ENCODE measurements around the gene EIF1. TPM values are rescaled to one million over a fixed set of nuclear protein-coding genes. Genes with fewer than 3 reads are reported as not detected.

EIF1 gene
- total and polyA plus RNA-seq, 2 donors (not counting 3 experiments of a cell fraction or from before 2014, with no cell fraction given), result 168 to 814 TPM

DNA sequence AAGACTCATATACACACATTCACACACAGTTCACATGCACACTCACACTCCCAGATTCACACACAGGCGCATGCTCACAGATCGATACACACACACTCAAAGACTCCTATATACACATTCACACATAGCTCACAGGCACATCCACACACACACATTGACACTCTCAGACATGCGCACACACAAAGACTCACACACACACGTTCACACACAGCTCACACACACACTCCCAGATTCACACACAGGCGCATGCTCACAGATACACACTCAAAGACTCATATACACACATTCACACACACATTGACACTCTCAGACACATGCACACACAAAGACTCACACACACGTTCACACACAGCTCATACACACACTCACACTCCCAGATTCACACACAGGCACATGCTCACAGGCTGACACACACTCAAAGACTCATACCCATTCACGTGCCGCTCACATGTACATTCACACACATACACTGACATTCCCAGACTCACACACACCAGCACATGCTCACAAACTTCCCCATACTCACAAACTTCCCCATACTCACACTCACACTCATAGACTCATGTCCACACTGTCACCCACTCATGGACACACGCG, 38.7 kb upstream of the EIF1 start:
- FAIRE-seq, result no peak
- no peak for DNase-seq (ENCODE audit: low read depth, low spot score)
- BruUV-seq (replicated peaks), result no TSS peak
- POLR2A ChIA-PET, result no interaction called here
- Histone ChIP-seq H3K27ac (ENCODE audit: insufficient read depth, low read depth, low read length) (no peak overlapping the region), H3K27me3 (ENCODE audit: control insufficient read depth in 2 of 2, insufficient read depth in 2 of 2, low read length in 2 of 2) (no peaks in the 10 kb centered on the region), H3K79me2 (ENCODE audit: control insufficient read depth, insufficient read depth, low read length) (no peaks in the 10 kb centered on the region), H3K9ac (replicated peaks; ENCODE audit: extremely low read depth, insufficient read depth, low read length) (no peak overlapping the region), H3K4me2 (ENCODE audit: insufficient read depth, low read length) (no peak overlapping the region), H3K9me3 (replicated peaks; ENCODE audit: control insufficient read depth, insufficient read depth, low read length) (no peaks in the 10 kb centered on the region), H4K20me1 (replicated peaks; ENCODE audit: control insufficient read depth, extremely low read depth, insufficient read depth, low read length) (no peaks in the 10 kb centered on the region), H2AFZ (ENCODE audit: low read depth, low read length) (no peak overlapping the region), H3K9me1 (replicated peaks; ENCODE audit: control insufficient read depth, extremely low read depth, insufficient read depth, low read length) (no peaks in the 10 kb centered on the region), H3K4me1 (ENCODE audit: control insufficient read depth, extremely low read depth, insufficient read depth, low read length) (peaks cover 7% of the 10 kb centered on the region), H3K4me3 (replicated peaks in 1 of 3; ENCODE audit: insufficient read depth in 1 of 3, low read depth in 1 of 3, low read length in 3 of 3) (no peak overlapping the region), H3K36me3 (ENCODE audit: control insufficient read depth in 2 of 2, extremely low read depth in 1 of 2, insufficient read depth in 2 of 2, low read length in 2 of 2) (no peaks in the 10 kb centered on the region)
- CTCF ChIA-PET, result interaction anchor here (1.4 to 9.0 kb wide), 6 partner anchors 14 to 792 kb away, joined by 5 to 319 read pairs (median 42); no protein-coding TSS in a partner anchor
- intact Hi-C loops (cut with micrococcal nuclease) (loop anchor here (5.0 kb wide), 1 partner anchor 848 kb away; no protein-coding TSS in a partner anchor), dilution Hi-C loops (cut with MboI; ENCODE audit: extremely low pct_ligation_motif_present, low sequenced_read_pairs) (no loop called here)
- TF ChIP-seq, protein P1, sequence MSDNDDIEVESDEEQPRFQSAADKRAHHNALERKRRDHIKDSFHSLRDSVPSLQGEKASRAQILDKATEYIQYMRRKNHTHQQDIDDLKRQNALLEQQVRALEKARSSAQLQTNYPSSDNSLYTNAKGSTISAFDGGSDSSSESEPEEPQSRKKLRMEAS (IDR thresholded peaks at IDR 0.05; ENCODE audit: insufficient read depth, insufficient read length), result no peak
- TF ChIP-seq FOS (IDR thresholded peaks at IDR 0.05; ENCODE audit: borderline replicate concordance, insufficient read depth, low read length), result no peak
- TF ChIP-seq, protein P2, sequence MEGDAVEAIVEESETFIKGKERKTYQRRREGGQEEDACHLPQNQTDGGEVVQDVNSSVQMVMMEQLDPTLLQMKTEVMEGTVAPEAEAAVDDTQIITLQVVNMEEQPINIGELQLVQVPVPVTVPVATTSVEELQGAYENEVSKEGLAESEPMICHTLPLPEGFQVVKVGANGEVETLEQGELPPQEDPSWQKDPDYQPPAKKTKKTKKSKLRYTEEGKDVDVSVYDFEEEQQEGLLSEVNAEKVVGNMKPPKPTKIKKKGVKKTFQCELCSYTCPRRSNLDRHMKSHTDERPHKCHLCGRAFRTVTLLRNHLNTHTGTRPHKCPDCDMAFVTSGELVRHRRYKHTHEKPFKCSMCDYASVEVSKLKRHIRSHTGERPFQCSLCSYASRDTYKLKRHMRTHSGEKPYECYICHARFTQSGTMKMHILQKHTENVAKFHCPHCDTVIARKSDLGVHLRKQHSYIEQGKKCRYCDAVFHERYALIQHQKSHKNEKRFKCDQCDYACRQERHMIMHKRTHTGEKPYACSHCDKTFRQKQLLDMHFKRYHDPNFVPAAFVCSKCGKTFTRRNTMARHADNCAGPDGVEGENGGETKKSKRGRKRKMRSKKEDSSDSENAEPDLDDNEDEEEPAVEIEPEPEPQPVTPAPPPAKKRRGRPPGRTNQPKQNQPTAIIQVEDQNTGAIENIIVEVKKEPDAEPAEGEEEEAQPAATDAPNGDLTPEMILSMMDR (IDR thresholded peaks at IDR 0.05; ENCODE audit: extremely low read depth in 1 of 2, insufficient read depth in 1 of 2, low read depth in 1 of 2, low read length in 2 of 2), result no peak
- TF ChIP-seq JUN (IDR thresholded peaks at IDR 0.05; ENCODE audit: borderline replicate concordance, insufficient read depth, insufficient read length, low read depth), result no peak
- TF ChIP-seq POLR2A (IDR thresholded peaks at IDR 0.05; ENCODE audit: low read depth, low read length), result no peak
- no peak for TF ChIP-seq GATA2 (IDR thresholded peaks at IDR 0.05; ENCODE audit: insufficient read depth, insufficient read length, low read depth, low read length)
- TF ChIP-seq POLR2AphosphoS5 (IDR thresholded peaks at IDR 0.05; ENCODE audit: insufficient read depth, low read depth, low read length), result no peak
- no peak for TF ChIP-seq EZH2 (IDR thresholded peaks at IDR 0.05; ENCODE audit: borderline replicate concordance, low read depth, low read length, severe bottlenecking)

Measured in endothelial cell of umbilical vein (primary cell).